Measurements from ENCODE around the gene IFT43.
A peak's percentile ranks its signal among the peaks of the same experiment; 100 is the strongest.

The IFT43 gene

GRCh38 chr14:75985618-75986438, at the start of gene IFT43:
IFT43 (plus strand) TSS chr14:75985763; CDS start chr14:75985787, 24 bp downstream.
- peak; percentile 69 for DNase-seq (ENCODE audit: low spot score)

- no peak for DNase-seq (ENCODE audit: low spot score)
These were observed 46.4 kb upstream of the IFT43 start for GRCh38 chr14:75939200-75939599.

GRCh38 chr14:75941030-75941429, 44.5 kb upstream of the IFT43 start:
- DNase-seq (ENCODE audit: low spot score) = no peak

GRCh38 chr14:75944607-75945241, 40.8 kb upstream of the IFT43 start:
- DNase-seq (ENCODE audit: low spot score) = no peak

GRCh38 chr14:75946785-75947184, 38.8 kb upstream of the IFT43 start:
- no peak for DNase-seq (ENCODE audit: low spot score)

- no peak for DNase-seq (ENCODE audit: low spot score)
These were observed 33.1 kb upstream of the IFT43 start for GRCh38 chr14:75952489-75952888.

GRCh38 chr14:75959031-75959430, 26.5 kb upstream of the IFT43 start:
- DNase-seq (ENCODE audit: low spot score) = no peak

- DNase-seq (ENCODE audit: low spot score) = no peak
These were observed 25.3 kb upstream of the IFT43 start for GRCh38 chr14:75960231-75960630.

- no peak for DNase-seq (ENCODE audit: low spot score)
These were observed 23.9 kb upstream of the IFT43 start for GRCh38 chr14:75961662-75962061.

GRCh38 chr14:75967866-75968265, 17.7 kb upstream of the IFT43 start:
- no peak for DNase-seq (ENCODE audit: low spot score)

GRCh38 chr14:75968456-75968855, 17.1 kb upstream of the IFT43 start:
- DNase-seq (ENCODE audit: low spot score) = no peak

- no peak for DNase-seq (ENCODE audit: low spot score)
These were observed 16.4 kb upstream of the IFT43 start for GRCh38 chr14:75969126-75969525.

GRCh38 chr14:75969891-75970290, 15.7 kb upstream of the IFT43 start:
- no peak for DNase-seq (ENCODE audit: low spot score)

- DNase-seq (ENCODE audit: low spot score) = no peak
These were observed 14.6 kb upstream of the IFT43 start for GRCh38 chr14:75970989-75971388.

GRCh38 chr14:75971509-75971908, 14.1 kb upstream of the IFT43 start:
- no peak for DNase-seq (ENCODE audit: low spot score)

GRCh38 chr14:75972801-75973421, 12.7 kb upstream of the IFT43 start:
- no peak for DNase-seq (ENCODE audit: low spot score)

- no peak for DNase-seq (ENCODE audit: low spot score)
These were observed 8.6 kb upstream of the IFT43 start for GRCh38 chr14:75976826-75977581.

- no peak for DNase-seq (ENCODE audit: low spot score)
These were observed 8.0 kb upstream of the IFT43 start for GRCh38 chr14:75977582-75977943.

GRCh38 chr14:75978249-75978731, 7.3 kb upstream of the IFT43 start:
- DNase-seq (ENCODE audit: low spot score) = no peak

GRCh38 chr14:75979071-75979571, 6.4 kb upstream of the IFT43 start:
- DNase-seq (ENCODE audit: low spot score) = peak; percentile 49

- DNase-seq (ENCODE audit: low spot score) = no peak
These were observed 5.7 kb upstream of the IFT43 start for GRCh38 chr14:75979648-75980565.
